GM10248 (cell line): ENCODE data around the gene IL1RAPL1.

ENCODE experiments used
- CTCF ChIA-PET: fragments of 300-600 bp; sonication (Branson Sonifier 250); formaldehyde crosslinking; extraction: SDS; loops from one replicate; lab custom pipeline; 2021; ENCODE audit warnings: antibody characterized with exemption; lab: Yijun Ruan, JAX
- POLR2A ChIA-PET: fragments of 350-650 bp; sonication (Branson Sonifier 250); formaldehyde crosslinking; extraction: SDS; loops from one replicate; lab custom pipeline; 2020; ENCODE audit warnings: antibody characterized with exemption; lab: Yijun Ruan, JAX
- DNase-seq: peaks from one replicate; pipeline ENCODE4 v3.0.0; 2012; ENCODE audit errors: extremely low spot score
- CTCF ChIP-seq: IDR thresholded peaks from 2 replicates; pipeline ENCODE4 v1.5.1; 2012; ENCODE audit warnings: mild to moderate bottlenecking, low read depth; ENCODE audit errors: extremely low read depth, missing control alignments, control extremely low read depth

IL1RAPL1 gene

GRCh38 chrX:29627833-29628232, 1040.6 kb downstream of the IL1RAPL1 start:
- ChIA-PET POLR2A (no interaction called here), CTCF (no interaction called here)
- no peak for DNase-seq
- no peak for TF ChIP-seq CTCF

- TF ChIP-seq CTCF: no peak
- POLR2A ChIA-PET: no interaction called here
- CTCF ChIA-PET: no interaction called here
- no peak for DNase-seq
Observed at GRCh38 chrX:29634516-29634915, 1047.3 kb downstream of the IL1RAPL1 start.

- POLR2A ChIA-PET: no interaction called here
- no peak for TF ChIP-seq CTCF
- CTCF ChIA-PET: no interaction called here
- no peak for DNase-seq
Observed at GRCh38 chrX:29636331-29636730, 1049.1 kb downstream of the IL1RAPL1 start.

GRCh38 chrX:29640106-29640505, 1052.9 kb downstream of the IL1RAPL1 start:
- CTCF ChIA-PET: interaction anchor here (1.2 kb wide), 1 partner anchor 9 kb away, joined by 3 read pairs; no protein-coding TSS in a partner anchor

GRCh38 chrX:29641461-29641860, 1054.2 kb downstream of the IL1RAPL1 start:
- no peak for TF ChIP-seq CTCF
- DNase-seq: no peak
- POLR2A ChIA-PET: no interaction called here
- CTCF ChIA-PET: no interaction called here

More at GRCh38 chrX:29640106-29640505, 1052.9 kb downstream of the IL1RAPL1 start:
- POLR2A ChIA-PET: no interaction called here
- no peak for DNase-seq
- no peak for TF ChIP-seq CTCF

GRCh38 chrX:29643181-29643580, 1055.9 kb downstream of the IL1RAPL1 start:
- ChIA-PET POLR2A (no interaction called here), CTCF (no interaction called here)
- no peak for DNase-seq
- TF ChIP-seq CTCF: no peak

- CTCF ChIA-PET: no interaction called here
- POLR2A ChIA-PET: no interaction called here
- DNase-seq: no peak
- TF ChIP-seq CTCF: no peak
Observed at GRCh38 chrX:29648161-29648560, 1060.9 kb downstream of the IL1RAPL1 start.
